HG02840 (cell line): ENCODE data around the gene DENND1A.

Source experiments
- ATAC-seq: cut with Tn5 transposase; IDR thresholded peaks from one replicate; pipeline ENCODE4 v1.9.1; 2021; ENCODE audit warnings: mild to moderate bottlenecking, moderate library complexity, moderate number of reproducible peaks; ENCODE audit not compliant: unreplicated experiment, low FRiP score

DENND1A gene

GRCh38 chr9:123548741-123549545 lies 381.0 kb downstream of the DENND1A start:
- ATAC-seq = no peak

- ATAC-seq = no peak
Observed at GRCh38 chr9:123544007-123544827, 385.7 kb downstream of the DENND1A start.

DNA sequence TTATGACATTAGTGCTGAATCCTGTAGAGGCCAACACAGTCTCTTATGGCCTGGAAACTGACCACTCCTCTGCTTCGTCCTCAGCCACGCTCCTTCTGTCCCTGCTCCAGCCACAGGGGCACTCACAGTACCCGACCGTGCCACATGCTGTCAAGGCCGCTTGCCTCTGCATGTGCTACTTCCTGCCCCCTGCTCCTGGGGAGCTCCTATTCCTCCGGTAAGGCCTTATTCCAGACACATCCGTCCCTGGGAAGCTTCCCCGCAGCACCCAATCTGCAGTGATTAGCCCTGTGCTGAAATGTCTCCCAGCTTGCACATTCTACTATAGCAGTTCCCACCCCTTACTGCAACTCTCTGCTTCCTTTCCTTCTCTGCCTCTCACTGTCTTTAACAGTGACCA lies 386.4 kb downstream of the DENND1A start:
- no peak for ATAC-seq

- no peak for ATAC-seq
Observed at GRCh38 chr9:123542435-123543225, 387.3 kb downstream of the DENND1A start.

DNA sequence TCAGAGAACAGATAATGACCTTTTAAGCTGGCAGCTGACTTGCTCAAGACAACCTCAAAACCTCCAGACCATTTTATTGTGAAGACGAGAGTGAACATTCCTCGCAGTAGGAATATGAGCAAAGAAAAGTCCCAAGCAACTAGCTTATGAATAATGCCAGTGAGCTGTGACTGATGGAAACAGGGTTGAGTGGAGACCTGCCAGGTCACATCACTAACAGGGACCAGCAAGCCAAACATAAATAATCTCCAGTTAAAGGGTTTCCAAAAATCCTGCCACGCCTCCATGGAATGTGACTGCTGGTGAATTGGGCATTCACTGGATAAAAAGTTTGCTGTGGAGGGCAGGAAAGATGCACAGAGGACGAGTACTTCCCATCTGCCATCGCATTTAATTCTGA lies 388.5 kb downstream of the DENND1A start:
- ATAC-seq = no peak

DNA sequence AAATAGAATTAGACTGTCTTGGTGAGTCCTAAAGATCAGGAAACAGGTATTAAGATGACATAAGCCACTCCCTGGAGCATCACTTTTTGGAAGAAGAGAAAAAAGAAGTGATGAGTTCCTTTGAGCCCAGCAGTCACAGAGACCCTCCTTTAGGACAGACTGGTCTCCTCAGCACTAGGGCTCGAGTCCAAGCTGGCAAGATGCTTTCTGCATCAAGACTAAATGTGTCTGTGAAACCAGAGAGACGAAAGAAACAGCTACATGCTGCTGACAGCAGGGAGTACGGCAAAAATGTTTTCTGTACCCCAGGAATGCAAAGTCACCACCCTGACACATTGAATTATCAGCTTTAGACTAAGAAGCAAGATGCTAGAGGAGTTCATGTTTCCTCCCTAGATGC lies 389.5 kb downstream of the DENND1A start:
- no peak for ATAC-seq

DNA sequence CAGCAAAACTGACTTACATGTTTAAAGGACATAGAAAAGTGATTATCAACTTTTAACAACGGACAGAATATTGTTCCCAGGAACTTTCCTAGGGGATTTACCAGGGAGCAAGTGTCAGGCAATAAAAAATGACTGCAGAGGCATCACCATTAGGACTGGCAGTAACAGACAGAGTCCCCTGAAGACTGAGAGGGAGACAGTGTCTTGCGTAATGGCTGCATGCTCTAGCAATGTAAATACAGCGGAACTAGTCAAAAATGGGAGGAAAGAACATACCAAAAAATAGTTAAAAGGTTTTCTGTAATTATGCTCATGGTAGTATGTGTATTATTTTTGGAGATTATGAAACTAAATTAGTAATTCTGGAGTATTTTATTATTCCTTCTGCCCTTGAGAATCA lies 392.1 kb downstream of the DENND1A start:
- ATAC-seq = no peak

- no peak for ATAC-seq
Observed at GRCh38 chr9:123536455-123536868, 393.5 kb downstream of the DENND1A start.

GRCh38 chr9:123534336-123534735 lies 395.6 kb downstream of the DENND1A start:
- ATAC-seq = no peak

DNA sequence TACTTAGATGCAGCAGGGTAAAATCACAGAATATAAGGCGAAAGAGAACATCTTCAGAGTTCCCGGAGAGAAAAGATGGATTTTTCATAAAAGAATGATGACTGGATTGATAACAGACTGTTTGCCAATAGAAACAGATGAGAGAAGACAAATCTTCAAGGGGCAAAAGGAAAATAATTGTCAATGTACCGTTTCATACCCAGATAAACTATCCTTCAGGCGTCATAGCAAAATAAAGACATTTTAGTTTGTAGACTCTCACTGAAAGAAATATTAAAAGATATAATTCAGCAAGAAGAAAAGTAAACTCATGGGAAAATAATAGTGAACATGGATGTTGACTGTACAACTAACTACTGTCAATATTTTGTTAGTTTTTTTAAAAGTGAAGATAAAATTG lies 399.7 kb downstream of the DENND1A start:
- no peak for ATAC-seq

DNA sequence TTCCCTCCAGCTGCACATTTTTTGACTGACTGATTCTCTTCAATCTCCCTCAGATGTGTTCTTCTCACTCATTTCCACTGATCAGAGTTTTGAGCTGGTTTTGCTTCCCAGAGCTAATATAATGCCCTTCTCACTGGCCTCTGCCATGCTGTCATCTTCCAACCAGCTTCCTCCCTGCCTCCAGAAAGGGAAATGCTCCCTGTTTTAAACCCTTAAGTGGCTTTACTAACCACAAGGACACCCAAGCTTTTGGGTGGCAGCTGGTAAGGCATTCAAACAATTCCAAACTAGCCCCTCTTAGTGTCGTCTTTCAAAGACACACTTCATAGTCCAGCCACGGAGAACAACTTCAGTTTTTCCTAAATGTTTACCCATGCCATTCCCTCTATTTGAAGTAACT lies 401.4 kb downstream of the DENND1A start:
- no peak for ATAC-seq

DNA sequence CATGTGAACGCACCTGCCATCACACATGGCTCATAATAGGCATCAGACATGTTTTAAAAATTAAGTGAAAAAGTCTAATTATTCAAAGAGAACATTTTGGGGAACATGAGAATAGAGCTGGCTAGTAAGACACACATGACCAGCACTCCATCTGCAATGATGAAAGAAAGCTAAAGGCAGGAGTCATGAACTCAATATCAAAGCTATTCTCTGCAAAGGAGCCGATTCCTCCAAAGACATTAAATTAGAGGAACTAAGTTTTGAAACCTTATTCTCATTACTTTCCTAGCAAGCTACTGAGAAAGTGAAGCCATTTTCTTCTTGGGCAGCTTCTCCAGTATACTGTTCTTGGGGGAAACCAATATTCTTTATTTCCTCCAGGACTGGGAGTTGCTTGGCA lies 401.9 kb downstream of the DENND1A start:
- ATAC-seq = no peak

- ATAC-seq = no peak
Observed at GRCh38 chr9:123525957-123526356, 404.0 kb downstream of the DENND1A start.

DNA sequence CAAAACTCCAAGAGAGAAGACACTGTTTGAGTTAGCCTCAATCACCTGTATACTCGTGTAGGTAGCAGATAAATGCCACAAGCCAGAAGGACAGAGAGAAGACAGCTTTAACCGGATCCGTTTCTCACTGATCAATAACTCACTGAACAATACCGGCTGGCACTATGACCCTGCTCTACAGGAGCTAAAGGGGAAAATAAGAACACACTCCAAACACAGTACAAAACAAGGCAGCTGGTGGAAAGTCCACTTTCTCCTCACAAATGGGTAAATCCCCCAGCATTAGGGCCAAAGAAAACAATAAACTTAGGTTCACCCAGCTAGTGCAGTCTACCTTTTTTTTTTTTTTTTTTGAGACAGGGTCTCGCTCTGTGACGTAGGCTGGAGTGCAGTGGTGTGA lies 404.5 kb downstream of the DENND1A start:
- ATAC-seq = no peak

- ATAC-seq = no peak
Observed at GRCh38 chr9:123524866-123525265, 405.1 kb downstream of the DENND1A start.

- ATAC-seq = no peak
Observed at GRCh38 chr9:123523845-123524244, 406.1 kb downstream of the DENND1A start.

- no peak for ATAC-seq
Observed at GRCh38 chr9:123523001-123523400, 406.9 kb downstream of the DENND1A start.

- ATAC-seq = no peak
Observed at GRCh38 chr9:123522251-123522650, 407.7 kb downstream of the DENND1A start.

GRCh38 chr9:123518338-123518737 lies 411.6 kb downstream of the DENND1A start:
- no peak for ATAC-seq

DNA sequence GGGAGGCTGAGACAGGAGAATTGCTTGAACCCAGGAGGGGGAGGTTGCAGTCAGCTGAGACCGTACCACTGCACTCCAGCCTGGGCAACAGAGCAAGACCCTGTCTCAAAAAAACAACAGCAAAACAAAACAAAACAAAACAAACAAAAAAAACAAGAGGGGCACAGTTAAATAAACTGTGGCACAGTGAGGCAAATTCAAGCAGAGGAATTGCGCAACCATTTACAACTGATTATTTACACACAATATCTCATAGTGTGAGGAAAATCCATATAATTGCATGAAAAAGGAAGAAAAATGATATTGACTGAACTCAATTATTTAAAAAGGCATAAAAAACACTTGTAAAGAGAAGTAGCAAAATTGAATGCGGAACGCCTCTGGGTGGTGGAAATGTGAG lies 412.4 kb downstream of the DENND1A start:
- no peak for ATAC-seq

DNA sequence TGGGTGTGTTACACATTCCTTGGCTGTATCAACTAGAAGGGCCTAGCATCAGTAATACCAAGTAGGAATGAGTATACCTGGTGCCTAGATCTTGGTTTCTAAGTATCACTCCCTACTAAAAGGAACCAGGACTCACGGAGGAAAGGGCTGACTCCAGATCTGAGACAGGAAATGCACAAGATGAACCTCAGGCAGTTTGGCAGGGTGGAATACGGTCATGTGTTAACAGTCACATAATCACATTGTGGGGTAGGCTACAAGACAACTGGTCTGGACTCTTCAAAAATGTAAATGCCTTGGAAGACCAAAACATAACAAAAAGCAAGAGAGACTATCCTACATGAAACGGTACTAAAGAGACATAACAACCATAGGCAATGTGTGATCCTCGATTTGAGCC lies 415.2 kb downstream of the DENND1A start:
- no peak for ATAC-seq
